Ishikawa (cell line): ENCODE measurements around the gene CMTM1.

Experiments
- CEBPB ChIP-seq: IDR thresholded peaks from 2 replicates; pipeline ENCODE4 v1.6.1; 2012
- CREB1 ChIP-seq: IDR thresholded peaks from 2 replicates; pipeline ENCODE4 v1.6.1; 2012; ENCODE audit warnings: low read depth
- EGR1 ChIP-seq: IDR thresholded peaks from 2 replicates; pipeline ENCODE4 v1.6.1; 2012
- EP300 ChIP-seq: IDR thresholded peaks from 2 replicates; pipeline ENCODE4 v1.6.1; 2012; ENCODE audit warnings: borderline replicate concordance
- FOXM1 ChIP-seq: IDR thresholded peaks from 2 replicates; pipeline ENCODE4 v1.6.1; 2012; ENCODE audit warnings: low read depth, borderline replicate concordance
- MAX ChIP-seq: IDR thresholded peaks from 2 replicates; pipeline ENCODE4 v1.6.1; 2012
- NFIC ChIP-seq: IDR thresholded peaks from 2 replicates; pipeline ENCODE4 v1.6.1; 2012
- RAD21 ChIP-seq: IDR thresholded peaks from 2 replicates; pipeline ENCODE4 v1.6.1; 2012; ENCODE audit warnings: low read depth
- REST ChIP-seq: IDR thresholded peaks from 2 replicates; pipeline ENCODE4 v1.6.1; 2012; ENCODE audit warnings: low read depth, mild to moderate bottlenecking
- TAF1 ChIP-seq: IDR thresholded peaks from 2 replicates; pipeline ENCODE4 v1.6.1; 2012; ENCODE audit warnings: low read depth, mild to moderate bottlenecking
- TCF12 ChIP-seq: IDR thresholded peaks from 2 replicates; pipeline ENCODE4 v1.6.1; 2012; ENCODE audit warnings: low read depth
- TEAD4 ChIP-seq: IDR thresholded peaks from 2 replicates; pipeline ENCODE4 v1.6.1; 2012
- YY1 ChIP-seq: IDR thresholded peaks from 2 replicates; pipeline ENCODE4 v1.6.1; 2012; ENCODE audit warnings: low read depth
- ZBTB7A ChIP-seq: IDR thresholded peaks from 2 replicates; pipeline ENCODE4 v1.6.1; 2012; ENCODE audit warnings: low read depth
- TF ChIP-seq, protein P1 (sequence below): IDR thresholded peaks from 2 replicates; pipeline ENCODE4 v1.6.1; 2012

CMTM1 gene

DNA sequence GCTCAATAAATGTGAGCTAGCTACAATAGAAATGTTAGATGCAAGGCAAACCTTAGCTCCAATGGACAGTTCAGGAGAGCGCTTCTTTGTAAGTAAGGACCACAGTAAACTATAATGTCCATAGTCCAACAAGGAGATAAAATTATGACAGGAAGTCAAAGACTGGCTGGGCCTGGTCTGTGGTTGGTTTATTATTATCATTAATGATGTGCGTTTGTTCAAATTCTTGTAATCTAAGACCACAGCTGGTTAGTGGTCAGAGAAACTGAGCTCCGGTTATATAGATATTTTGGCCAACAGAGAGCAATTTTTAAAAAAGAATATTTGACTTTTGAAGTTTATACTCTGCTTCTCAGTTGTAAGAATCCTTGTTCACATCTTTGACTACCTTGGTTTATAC is 8.3 kb downstream of the CMTM1 start:
- no peak for TF ChIP-seq YY1
- no peak for TF ChIP-seq RAD21
- no peak for TF ChIP-seq MAX
- TF ChIP-seq REST = no peak
- no peak for TF ChIP-seq NFIC
- TF ChIP-seq CEBPB = no peak
- no peak for TF ChIP-seq EGR1
- no peak for TF ChIP-seq CREB1
- TF ChIP-seq, protein P1, sequence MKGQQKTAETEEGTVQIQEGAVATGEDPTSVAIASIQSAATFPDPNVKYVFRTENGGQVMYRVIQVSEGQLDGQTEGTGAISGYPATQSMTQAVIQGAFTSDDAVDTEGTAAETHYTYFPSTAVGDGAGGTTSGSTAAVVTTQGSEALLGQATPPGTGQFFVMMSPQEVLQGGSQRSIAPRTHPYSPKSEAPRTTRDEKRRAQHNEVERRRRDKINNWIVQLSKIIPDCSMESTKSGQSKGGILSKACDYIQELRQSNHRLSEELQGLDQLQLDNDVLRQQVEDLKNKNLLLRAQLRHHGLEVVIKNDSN = no peak
- no peak for TF ChIP-seq EP300
- TF ChIP-seq TEAD4 = no peak
- TF ChIP-seq FOXM1 = no peak
- TF ChIP-seq TCF12 = no peak
- TF ChIP-seq ZBTB7A = no peak
- TF ChIP-seq TAF1 = no peak

GRCh38 chr16:66575060-66575459 is 8.8 kb downstream of the CMTM1 start:
- TF ChIP-seq RAD21 (no peak), CEBPB (no peak), TAF1 (no peak), REST (no peak), TCF12 (no peak), TEAD4 (no peak), ZBTB7A (no peak), MAX (no peak), FOXM1 (no peak), EP300 (no peak), YY1 (no peak), NFIC (no peak), EGR1 (no peak)

- no peak for TF ChIP-seq ZBTB7A
- no peak for TF ChIP-seq EP300
- TF ChIP-seq YY1 = no peak
- TF ChIP-seq EGR1 = no peak
- TF ChIP-seq, protein P1 = no peak
- TF ChIP-seq REST = no peak
- no peak for TF ChIP-seq FOXM1
- no peak for TF ChIP-seq TCF12
- TF ChIP-seq NFIC = no peak
- TF ChIP-seq RAD21 = no peak
- no peak for TF ChIP-seq MAX
- no peak for TF ChIP-seq CREB1
- no peak for TF ChIP-seq TEAD4
- TF ChIP-seq CEBPB = no peak
- no peak for TF ChIP-seq TAF1
Observed at GRCh38 chr16:66576296-66576695, 10.1 kb downstream of the CMTM1 start.

GRCh38 chr16:66578651-66579531 is 12.7 kb downstream of the CMTM1 start, which contains the start of gene CMTM2:
TSS of gene CMTM2 (plus strand) at chr16:66579463. CDS start at chr16:66579608, 145 bp downstream.
- TF ChIP-seq NFIC (no peak), FOXM1 (no peak), RAD21 (no peak), YY1 (no peak), ZBTB7A (no peak), REST (no peak), TCF12 (no peak), EP300 (no peak), TEAD4 (no peak), EGR1 (no peak), MAX (no peak), CEBPB (no peak), CREB1 (no peak), TAF1 (no peak)
- TF ChIP-seq, protein P1 = no peak
